WTC11 (cell line): ENCODE results near the gene ZNF77.

Source experiments
- CBFB ChIP-seq: sonication (generic); formaldehyde crosslinking; IDR thresholded peaks from 2 replicates; pipeline ENCODE4 v1.8.1; 2022; ENCODE audit warnings: mild to moderate bottlenecking, low read depth, missing genetic modification reagents
- CREM ChIP-seq: sonication (generic); formaldehyde crosslinking; IDR thresholded peaks from 2 replicates; pipeline ENCODE4 v1.8.1; 2022; ENCODE audit warnings: mild to moderate bottlenecking, missing genetic modification reagents, moderate library complexity
- ESRRA ChIP-seq: sonication (generic); formaldehyde crosslinking; IDR thresholded peaks from 2 replicates; pipeline ENCODE4 v1.8.1; 2022; ENCODE audit warnings: mild to moderate bottlenecking, missing genetic modification reagents, borderline replicate concordance
- MAX ChIP-seq: sonication (generic); formaldehyde crosslinking; IDR thresholded peaks from 2 replicates; pipeline ENCODE4 v1.8.0; 2022; ENCODE audit warnings: mild to moderate bottlenecking, missing genetic modification reagents
- MYBL2 ChIP-seq: sonication (generic); formaldehyde crosslinking; IDR thresholded peaks from 2 replicates; pipeline ENCODE4 v1.8.1; 2023; ENCODE audit warnings: mild to moderate bottlenecking, moderate library complexity, missing genetic modification reagents
- TEAD4 ChIP-seq: sonication (generic); formaldehyde crosslinking; IDR thresholded peaks from 2 replicates; pipeline ENCODE4 v1.8.0; 2022; ENCODE audit warnings: mild to moderate bottlenecking, missing genetic modification reagents
- USF2 ChIP-seq: sonication (generic); formaldehyde crosslinking; IDR thresholded peaks from 2 replicates; pipeline ENCODE4 v1.8.1; 2023; ENCODE audit warnings: mild to moderate bottlenecking, missing genetic modification reagents, moderate library complexity
- TF ChIP-seq, protein P1 (sequence below): sonication (generic); formaldehyde crosslinking; IDR thresholded peaks from 2 replicates; pipeline ENCODE4 v1.8.0; 2022; ENCODE audit warnings: mild to moderate bottlenecking, missing genetic modification reagents
- TF ChIP-seq, protein P2 (sequence below): fragments of 200-600 bp; IDR thresholded peaks from 2 replicates; pipeline ENCODE4 v1.8.0; 2022; ENCODE audit warnings: antibody characterized with exemption

GRCh38 chr19:2978166-2978767 is 33.5 kb upstream of the ZNF77 start:
- TF ChIP-seq, protein P1, sequence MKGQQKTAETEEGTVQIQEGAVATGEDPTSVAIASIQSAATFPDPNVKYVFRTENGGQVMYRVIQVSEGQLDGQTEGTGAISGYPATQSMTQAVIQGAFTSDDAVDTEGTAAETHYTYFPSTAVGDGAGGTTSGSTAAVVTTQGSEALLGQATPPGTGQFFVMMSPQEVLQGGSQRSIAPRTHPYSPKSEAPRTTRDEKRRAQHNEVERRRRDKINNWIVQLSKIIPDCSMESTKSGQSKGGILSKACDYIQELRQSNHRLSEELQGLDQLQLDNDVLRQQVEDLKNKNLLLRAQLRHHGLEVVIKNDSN = no peak
- TF ChIP-seq, protein P2, sequence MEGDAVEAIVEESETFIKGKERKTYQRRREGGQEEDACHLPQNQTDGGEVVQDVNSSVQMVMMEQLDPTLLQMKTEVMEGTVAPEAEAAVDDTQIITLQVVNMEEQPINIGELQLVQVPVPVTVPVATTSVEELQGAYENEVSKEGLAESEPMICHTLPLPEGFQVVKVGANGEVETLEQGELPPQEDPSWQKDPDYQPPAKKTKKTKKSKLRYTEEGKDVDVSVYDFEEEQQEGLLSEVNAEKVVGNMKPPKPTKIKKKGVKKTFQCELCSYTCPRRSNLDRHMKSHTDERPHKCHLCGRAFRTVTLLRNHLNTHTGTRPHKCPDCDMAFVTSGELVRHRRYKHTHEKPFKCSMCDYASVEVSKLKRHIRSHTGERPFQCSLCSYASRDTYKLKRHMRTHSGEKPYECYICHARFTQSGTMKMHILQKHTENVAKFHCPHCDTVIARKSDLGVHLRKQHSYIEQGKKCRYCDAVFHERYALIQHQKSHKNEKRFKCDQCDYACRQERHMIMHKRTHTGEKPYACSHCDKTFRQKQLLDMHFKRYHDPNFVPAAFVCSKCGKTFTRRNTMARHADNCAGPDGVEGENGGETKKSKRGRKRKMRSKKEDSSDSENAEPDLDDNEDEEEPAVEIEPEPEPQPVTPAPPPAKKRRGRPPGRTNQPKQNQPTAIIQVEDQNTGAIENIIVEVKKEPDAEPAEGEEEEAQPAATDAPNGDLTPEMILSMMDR = no peak
- TF ChIP-seq ESRRA (CRISPR knock-in tag) = no peak
- TF ChIP-seq MYBL2 (CRISPR knock-in tag) = no peak
- no peak for TF ChIP-seq CREM (CRISPR knock-in tag)
- TF ChIP-seq CBFB (CRISPR knock-in tag) = no peak
- no peak for TF ChIP-seq TEAD4
- no peak for TF ChIP-seq MAX (CRISPR knock-in tag)
- no peak for TF ChIP-seq USF2
